GM12878 (cell line): ENCODE data around the gene POLR3G. TPM values are rescaled to one million over a fixed set of nuclear protein-coding genes. Genes with fewer than 3 reads are reported as not detected.

Experiments
- ATAC-seq: fragments of 200-7000 bp; cut with Tn5 transposase; 3 replicates; pipeline ENCODE4 v1.9.1; 2020; ENCODE audit warnings: mild to moderate bottlenecking, moderate library complexity
- BruUV-seq: library from RNA; stranded (reverse); fragments of 400-500 nt; replicated peaks from 2 replicates; lab custom pipeline; 2021; lab: Mats Ljungman, UMichigan
- CTCF ChIA-PET: fragments of 300-600 bp; sonication (Branson Sonifier 250); formaldehyde crosslinking; extraction: SDS; loops from one replicate; lab custom pipeline; 2021; ENCODE audit warnings: inconsistent platforms; lab: Yijun Ruan, JAX
- POLR2A ChIA-PET: fragments of 350-600 bp; formaldehyde crosslinking; extraction: SDS; loops from one replicate; lab custom pipeline; 2021; ENCODE audit warnings: inconsistent platforms; lab: Charles Lee
- RAD21 ChIA-PET: fragments of 300-600 bp; sonication (Branson Sonifier 250); formaldehyde crosslinking; loops from one replicate; lab custom pipeline; 2023; ENCODE audit warnings: antibody characterized with exemption; ENCODE audit not compliant: unreplicated experiment; lab: Charles Lee
- SMC1A ChIA-PET: fragments of 300-600 bp; sonication (Branson Sonifier 250); formaldehyde crosslinking; loops from one replicate; lab custom pipeline; 2023; ENCODE audit not compliant: unreplicated experiment, uncharacterized antibody; lab: Charles Lee
- DNase-seq: peaks from one replicate; pipeline ENCODE4 v3.0.0-alpha.2; 2011; ENCODE audit warnings: low read depth, low spot score
- FAIRE-seq: peaks from 3 replicates; lab custom pipeline; 2011; peaks lifted over from hg19 to GRCh38; lab: Jason Lieb, UNC
- H2AFZ ChIP-seq: 2 replicates; pipeline ENCODE4 v1.6.0; 2011; ENCODE audit warnings: low read depth, low read length, control low read depth; ENCODE audit not compliant: control insufficient read depth
- H3K27ac ChIP-seq: 2 replicates; pipeline ENCODE4 v1.5.1; 2011; ENCODE audit warnings: control low read depth; ENCODE audit not compliant: control insufficient read depth, insufficient read depth
- H3K27me3 ChIP-seq, 2 experiments: replicated peaks in 1 of 2; 2 replicates each; pipeline versions ENCODE4 v1.6.0 to v1.6.1; 2011; ENCODE audit warnings: low read length in 1 of 2; ENCODE audit not compliant: control insufficient read depth in 2 of 2, insufficient read depth in 2 of 2
- H3K36me3 ChIP-seq, 2 experiments: 2 replicates each; pipeline ENCODE4 v1.5.1; 2011; ENCODE audit warnings: low read length in 1 of 2; ENCODE audit not compliant: control insufficient read depth in 2 of 2, insufficient read depth in 2 of 2
- H3K4me1 ChIP-seq: 2 replicates; pipeline ENCODE4 v1.6.1; 2011; ENCODE audit warnings: mild to moderate bottlenecking, low read length, moderate library complexity, mixed read lengths; ENCODE audit not compliant: control insufficient read depth, insufficient read depth
- H3K4me2 ChIP-seq: 2 replicates; pipeline ENCODE4 v1.6.0; 2011; ENCODE audit warnings: control low read depth; ENCODE audit not compliant: control insufficient read depth, insufficient read depth
- H3K4me3 ChIP-seq: fragments of 200-600 bp; sonication (generic); 2 replicates; pipeline ENCODE4 v1.5.1; 2016
- H3K79me2 ChIP-seq: 2 replicates; pipeline ENCODE4 v1.6.0; 2011; ENCODE audit warnings: low read length; ENCODE audit not compliant: control insufficient read depth, insufficient read depth
- H3K9ac ChIP-seq: 2 replicates; pipeline ENCODE4 v1.8.0; 2011; ENCODE audit warnings: low read length, control low read depth, mixed read lengths; ENCODE audit not compliant: control insufficient read depth, insufficient read depth
- H3K9me3 ChIP-seq: replicated peaks from 3 replicates; pipeline ENCODE4 v1.5.1; 2011; ENCODE audit warnings: mild to moderate bottlenecking, low read length; ENCODE audit not compliant: control insufficient read depth, insufficient read depth
- H4K20me1 ChIP-seq: 2 replicates; pipeline ENCODE4 v1.6.0; 2011; ENCODE audit not compliant: control insufficient read depth, insufficient read depth
- BCLAF1 ChIP-seq: fragments of 450-650 bp; IDR thresholded peaks from 2 replicates; pipeline ENCODE4 v1.6.1; 2017; ENCODE audit warnings: antibody characterized with exemption, mild to moderate bottlenecking, moderate library complexity
- BRCA1 ChIP-seq: IDR thresholded peaks from 2 replicates; pipeline ENCODE4 v1.6.1; 2011; ENCODE audit warnings: low read depth, low read length, improper control_type of control experiment
- CHD4 ChIP-seq: fragments of 200-600 bp; sonication (generic); IDR thresholded peaks from 2 replicates; pipeline ENCODE4 v1.6.1; 2016; ENCODE audit warnings: mild to moderate bottlenecking
- FOXK2 ChIP-seq: fragments of 450-650 bp; IDR thresholded peaks from 2 replicates; pipeline ENCODE4 v1.6.1; 2017; ENCODE audit warnings: mild to moderate bottlenecking, moderate library complexity
- GABPA ChIP-seq: IDR thresholded peaks from 2 replicates; pipeline ENCODE4 v1.6.1; 2014; ENCODE audit warnings: antibody characterized with exemption, low read depth, mild to moderate bottlenecking, inconsistent platforms
- HDAC2 ChIP-seq: fragments of 200-600 bp; sonication (generic); IDR thresholded peaks from 2 replicates; pipeline ENCODE4 v1.6.1; 2017
- IRF5 ChIP-seq: fragments of 450-650 bp; IDR thresholded peaks from 2 replicates; pipeline ENCODE4 v1.6.1; 2017; ENCODE audit warnings: borderline replicate concordance
- MAX ChIP-seq: IDR thresholded peaks from 2 replicates; pipeline ENCODE4 v1.6.1; 2012; ENCODE audit warnings: low read depth, low read length, improper control_type of control experiment
- RAD51 ChIP-seq: fragments of 450-650 bp; IDR thresholded peaks from 2 replicates; pipeline ENCODE4 v1.6.1; 2016; ENCODE audit warnings: moderate library complexity, mild to moderate bottlenecking, inconsistent platforms
- TARDBP ChIP-seq: IDR thresholded peaks from 2 replicates; pipeline ENCODE4 v1.6.1; 2016; ENCODE audit warnings: borderline replicate concordance
- ZBTB33 ChIP-seq: fragments of 450-650 bp; IDR thresholded peaks from 2 replicates; pipeline ENCODE4 v1.6.1; 2017; ENCODE audit warnings: mild to moderate bottlenecking
- ZNF384 ChIP-seq: IDR thresholded peaks from 2 replicates; pipeline ENCODE4 v1.6.1; 2012; ENCODE audit warnings: low read depth, mild to moderate bottlenecking, low read length, improper control_type of control experiment, borderline replicate concordance
- whole genome bisulfite sequencing: methylation state at CpG from one replicate; pipeline ENCODE4 v1.1.6; 2016; ENCODE audit warnings: low lambda C conversion rate; ENCODE audit not compliant: insufficient replicate concordance, insufficient coverage; ENCODE audit errors: missing lambda C conversion rate; 5-methylcytosine and 5-hydroxymethylcytosine counted together
- in situ Hi-C: fragments of 300-500 bp; cut with MboI; formaldehyde crosslinking; loops from 9 replicates; pipeline ENCODE4 v1.14.3; 2018; ENCODE audit warnings: mixed read lengths
- intact Hi-C: fragments of 100-400 bp; cut with micrococcal nuclease; formaldehyde crosslinking; loops from one replicate; pipeline ENCODE4 v1.14.2; 2022; ENCODE audit not compliant: unreplicated experiment
- polyA plus RNA-seq, 11 experiments: library from polyadenylated mRNA; depleted of rRNA in 4 of 11; unstranded in 6 of 11; stranded (reverse) in 5 of 11; fragments of >200 nt; fragmentation: Nextera tagmentation in 4 of 11; fragmentation: Illumina TruSeq in 1 of 11; extraction: Ambion mirVana in 4 of 11; extraction: Trizol in 1 of 11; gene quantifications; 1 replicate in 1 of 11; 2 replicates in 10 of 11; pipeline versions ENCODE4 v1.2.1 to v1.2.3, GENCODE V29; 2011 to 2016; ENCODE audit warnings: inconsistent platforms in 2 of 11, missing spikeins in 2 of 11, low read depth in 1 of 11
- total RNA-seq, 4 experiments: library from RNA; depleted of rRNA in 3 of 4; stranded (reverse); fragments of >200 nt in 3 of 4; fragmentation: Illumina TruSeq in 1 of 4; extraction: Trizol in 1 of 4; gene quantifications; 2 replicates each; pipeline versions ENCODE4 v1.2.1 to v1.2.3, GENCODE V29; 2013 to 2021

The POLR3G gene
- total and polyA plus RNA-seq, 10 of the 15 experiments (the other 5 are each of a cell fraction or from before 2014, with no cell fraction given): 15.2 to 50.9 (median 27.5) TPM

GRCh38 chr5:90562341-90562740 lies 87.7 kb downstream of the POLR3G start (continued):
- no peak for TF ChIP-seq BCLAF1

GRCh38 chr5:90563108-90563507 lies 88.4 kb downstream of the POLR3G start:
- no peak overlapping the region for H3K9ac ChIP-seq
- no peaks in the 10 kb centered on the region for H3K4me1 ChIP-seq
- DNase-seq (no peak), ATAC-seq (no peak), FAIRE-seq (no peak)
- SMC1A ChIA-PET: no interaction called here
- H3K27me3 ChIP-seq: peaks cover 3 to 11% of the 10 kb centered on the region in 2 experiments; a peak in 2 of 4 replicates
- no peak overlapping the region for H2AFZ ChIP-seq
- H3K79me2 ChIP-seq: no peaks in the 10 kb centered on the region
- no peak overlapping the region for H3K4me3 ChIP-seq
- no peaks in the 10 kb centered on the region for H4K20me1 ChIP-seq
- intact Hi-C loops (no loop called here), in situ Hi-C loops (no loop called here)
- 0% methylated on average over 1 of the region's 1 CpG for WGBS
- TF ChIP-seq IRF5 (no peak), RAD51 (no peak), GABPA (no peak), FOXK2 (no peak), ZNF384 (no peak), ZBTB33 (no peak), BRCA1 (no peak), CHD4 (no peak), HDAC2 (no peak), TARDBP (no peak), MAX (no peak)
- no peak overlapping the region for H3K4me2 ChIP-seq
- RAD21 ChIA-PET: no interaction called here
- CTCF ChIA-PET: no interaction called here
- no peak overlapping the region for H3K27ac ChIP-seq
- H3K36me3 ChIP-seq: no peaks in the 10 kb centered on the region
- H3K9me3 ChIP-seq: no peaks in the 10 kb centered on the region
- BruUV-seq: no TSS peak
- POLR2A ChIA-PET: no interaction called here
